ENCODE data around the gene RGL1.

Gene RGL1

DNA sequence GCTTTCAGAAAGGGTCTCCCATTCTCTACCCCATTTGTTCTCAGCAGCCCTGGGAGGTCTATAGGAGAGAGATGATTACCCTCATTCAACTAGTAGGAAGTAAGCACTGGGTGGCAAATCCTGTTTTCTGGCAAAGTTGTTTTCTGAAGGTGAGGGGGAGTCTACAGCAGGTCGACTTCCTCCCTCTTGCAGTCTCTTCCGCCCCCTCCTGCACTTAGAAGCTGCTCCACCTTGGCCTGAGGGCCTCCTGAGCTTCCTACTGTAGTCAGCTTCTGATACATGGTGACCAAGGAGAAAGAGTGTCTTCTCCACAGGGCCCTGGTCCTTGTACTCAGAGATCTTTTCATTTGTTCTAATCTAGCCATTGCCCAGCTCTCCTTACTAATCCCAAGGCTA, 93.1 kb downstream of the RGL1 start:
- Histone ChIP-seq H3K4me1 (ENCODE audit: control insufficient read depth, low read length) (peaks cover 23% of the 10 kb centered on the region), H3K36me3 (ENCODE audit: control insufficient read depth, low read length) (no peaks in the 10 kb centered on the region), H3K4me3 (ENCODE audit: low read length) (no peak overlapping the region)

DNA sequence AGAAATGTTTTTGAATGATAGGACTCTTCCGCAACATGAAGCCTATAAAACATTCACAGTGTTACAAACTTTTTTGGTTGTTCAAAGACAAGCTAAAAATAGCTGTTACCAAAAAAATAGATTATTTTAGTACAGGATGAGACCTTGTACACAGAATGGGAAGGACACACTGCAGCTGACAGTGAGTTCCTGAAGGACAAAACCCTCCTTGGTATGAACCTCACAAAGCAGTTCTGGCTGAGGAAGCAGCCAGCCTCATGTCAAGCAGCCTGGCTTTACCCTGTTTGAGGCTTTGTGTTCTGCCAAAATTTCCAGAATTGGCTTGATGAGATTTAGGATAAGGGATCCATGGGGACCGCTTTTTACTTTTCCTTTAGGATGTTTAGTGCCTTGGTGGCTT, 93.7 kb downstream of the RGL1 start:
- Histone ChIP-seq H3K9me3 (ENCODE audit: control insufficient read depth, insufficient read depth, low read length) (no peaks in the 10 kb centered on the region), H3K9me2 (replicated peaks; ENCODE audit: control insufficient read depth, low read length) (no peaks in the 10 kb centered on the region), H3K27me3 (ENCODE audit: control insufficient read depth, low read length) (no peaks in the 10 kb centered on the region), H3K4me2 (ENCODE audit: low read length) (no peak overlapping the region), H3K36me3 (ENCODE audit: control insufficient read depth, low read length) (no peaks in the 10 kb centered on the region), H3K4me3 (ENCODE audit: low read length) (no peak overlapping the region), H3K27ac (ENCODE audit: low read depth, low read length) (no peak overlapping the region), H4K20me1 (ENCODE audit: control insufficient read depth, insufficient read depth, low read depth, low read length) (no peaks in the 10 kb centered on the region), H3F3A (ENCODE audit: control insufficient read depth, insufficient read depth) (no peaks in the 10 kb centered on the region), H3K4me1 (ENCODE audit: control insufficient read depth, low read length) (peaks cover 23% of the 10 kb centered on the region), H3K79me2 (ENCODE audit: control insufficient read depth, low read length) (no peaks in the 10 kb centered on the region)
- TF ChIP-seq EZH2phosphoT487 (IDR thresholded peaks at IDR 0.05; ENCODE audit: borderline replicate concordance, low read length), result no peak
- TF ChIP-seq, protein P1, sequence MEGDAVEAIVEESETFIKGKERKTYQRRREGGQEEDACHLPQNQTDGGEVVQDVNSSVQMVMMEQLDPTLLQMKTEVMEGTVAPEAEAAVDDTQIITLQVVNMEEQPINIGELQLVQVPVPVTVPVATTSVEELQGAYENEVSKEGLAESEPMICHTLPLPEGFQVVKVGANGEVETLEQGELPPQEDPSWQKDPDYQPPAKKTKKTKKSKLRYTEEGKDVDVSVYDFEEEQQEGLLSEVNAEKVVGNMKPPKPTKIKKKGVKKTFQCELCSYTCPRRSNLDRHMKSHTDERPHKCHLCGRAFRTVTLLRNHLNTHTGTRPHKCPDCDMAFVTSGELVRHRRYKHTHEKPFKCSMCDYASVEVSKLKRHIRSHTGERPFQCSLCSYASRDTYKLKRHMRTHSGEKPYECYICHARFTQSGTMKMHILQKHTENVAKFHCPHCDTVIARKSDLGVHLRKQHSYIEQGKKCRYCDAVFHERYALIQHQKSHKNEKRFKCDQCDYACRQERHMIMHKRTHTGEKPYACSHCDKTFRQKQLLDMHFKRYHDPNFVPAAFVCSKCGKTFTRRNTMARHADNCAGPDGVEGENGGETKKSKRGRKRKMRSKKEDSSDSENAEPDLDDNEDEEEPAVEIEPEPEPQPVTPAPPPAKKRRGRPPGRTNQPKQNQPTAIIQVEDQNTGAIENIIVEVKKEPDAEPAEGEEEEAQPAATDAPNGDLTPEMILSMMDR (IDR thresholded peaks at IDR 0.05; ENCODE audit: low read depth, low read length, poor library complexity, severe bottlenecking), result no peak

More for the DNA sequence above, 93.1 kb downstream of the RGL1 start:
- H3K27ac ChIP-seq (ENCODE audit: low read depth, low read length), result no peak overlapping the region
- no peak overlapping the region for H3K4me2 ChIP-seq (ENCODE audit: low read length)
- TF ChIP-seq, protein P1 (IDR thresholded peaks at IDR 0.05; ENCODE audit: low read depth, low read length, poor library complexity, severe bottlenecking), result no peak
- TF ChIP-seq EZH2phosphoT487 (IDR thresholded peaks at IDR 0.05; ENCODE audit: borderline replicate concordance, low read length), result no peak
- H3K9me2 ChIP-seq (replicated peaks; ENCODE audit: control insufficient read depth, low read length), result no peaks in the 10 kb centered on the region
- no peaks in the 10 kb centered on the region for H4K20me1 ChIP-seq (ENCODE audit: control insufficient read depth, insufficient read depth, low read depth, low read length)
- no peaks in the 10 kb centered on the region for H3F3A ChIP-seq (ENCODE audit: control insufficient read depth, insufficient read depth)
- H3K9me3 ChIP-seq (ENCODE audit: control insufficient read depth, insufficient read depth, low read length), result no peaks in the 10 kb centered on the region
- H3K27me3 ChIP-seq (ENCODE audit: control insufficient read depth, low read length), result no peaks in the 10 kb centered on the region
- no peaks in the 10 kb centered on the region for H3K79me2 ChIP-seq (ENCODE audit: control insufficient read depth, low read length)

DNA sequence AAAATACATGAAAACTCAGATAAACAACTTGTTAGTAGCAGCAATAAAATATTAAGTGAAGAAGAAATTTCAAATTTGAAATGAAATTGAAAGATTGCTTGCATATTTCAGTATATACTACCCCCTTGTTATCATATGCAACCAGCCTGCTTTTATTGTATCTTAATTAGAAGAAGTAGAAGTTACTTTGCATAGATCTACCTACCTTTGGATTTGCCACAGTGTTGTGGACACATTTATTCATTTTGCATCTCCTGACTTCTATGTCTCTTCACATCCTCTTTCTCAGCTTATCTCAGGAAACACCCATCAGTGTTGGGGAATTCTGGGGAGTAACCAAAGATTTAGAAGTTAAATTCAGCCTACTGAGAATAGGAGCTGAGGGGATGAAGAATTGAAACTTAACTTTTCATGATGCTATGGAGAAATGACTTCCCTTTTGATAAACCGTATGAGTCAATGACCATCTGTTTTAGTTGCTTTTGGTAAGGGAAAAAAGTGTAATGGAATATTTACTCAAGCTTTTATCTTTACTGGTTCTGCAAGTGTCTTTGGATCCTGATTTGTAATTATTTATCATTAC, 96.9 kb downstream of the RGL1 start:
- H3K36me3 ChIP-seq (ENCODE audit: control insufficient read depth, low read length), result no peaks in the 10 kb centered on the region
- TF ChIP-seq, protein P1 (IDR thresholded peaks at IDR 0.05; ENCODE audit: low read depth, low read length, poor library complexity, severe bottlenecking), result no peak
- TF ChIP-seq EZH2phosphoT487 (IDR thresholded peaks at IDR 0.05; ENCODE audit: borderline replicate concordance, low read length), result no peak
- H3K4me2 ChIP-seq (ENCODE audit: low read length), result no peak overlapping the region
- H3K9me2 ChIP-seq (replicated peaks; ENCODE audit: control insufficient read depth, low read length), result no peaks in the 10 kb centered on the region
- H3K9me3 ChIP-seq (ENCODE audit: control insufficient read depth, insufficient read depth, low read length), result no peaks in the 10 kb centered on the region
- H3K4me3 ChIP-seq (ENCODE audit: low read length), result no peak overlapping the region
- H3K27me3 ChIP-seq (ENCODE audit: control insufficient read depth, low read length), result no peaks in the 10 kb centered on the region
- H3K27ac ChIP-seq (ENCODE audit: low read depth, low read length), result no peak overlapping the region
- no peaks in the 10 kb centered on the region for H3F3A ChIP-seq (ENCODE audit: control insufficient read depth, insufficient read depth)
- peaks cover 17% of the 10 kb centered on the region for H3K4me1 ChIP-seq (ENCODE audit: control insufficient read depth, low read length)
- no peaks in the 10 kb centered on the region for H4K20me1 ChIP-seq (ENCODE audit: control insufficient read depth, insufficient read depth, low read depth, low read length)
- no peaks in the 10 kb centered on the region for H3K79me2 ChIP-seq (ENCODE audit: control insufficient read depth, low read length)

All from DOHH2 (cell line).